ENCODE measurements around the gene KLHL29. TPM values are rescaled to one million over a fixed set of nuclear protein-coding genes. Genes with fewer than 3 reads are reported as not detected.

KLHL29 gene
- total and polyA plus RNA-seq, 4 experiments from 2014 or later = 0.24 to 2.4 (median 1.9) TPM; not detected in 1

- H3K9me3 ChIP-seq (ENCODE audit: control insufficient read depth in 1 of 2, low read length in 2 of 2) = no peaks in the 10 kb centered on the region
- ChIA-PET POLR2A (ENCODE audit: partially characterized antibody) (no interaction called here), CTCF (ENCODE audit: partially characterized antibody) (no interaction called here)
- no peaks in the 10 kb centered on the region for H3K4me1 ChIP-seq (ENCODE audit: insufficient read depth, low read length)
- H3K4me3 ChIP-seq (ENCODE audit: low read length in 2 of 2) = no peak overlapping the region
- Mint-ChIP-seq H3K9me3 (no peaks in the 10 kb centered on the region), H3K27me3 (peaks cover 0 to 2% of the 10 kb centered on the region in 2 donors), H3K4me1 (no peaks in the 10 kb centered on the region), H3K27ac (no peak overlapping the region), H3K36me3 (no peaks in the 10 kb centered on the region), H3K4me3 (no peak overlapping the region)
- DNase-seq = no peak
- intact Hi-C loops (cut with micrococcal nuclease) = no loop called here
- H3K36me3 ChIP-seq (ENCODE audit: insufficient read depth, low read length) = no peaks in the 10 kb centered on the region
- H3K27ac ChIP-seq (ENCODE audit: low read depth, low read length) = no peak overlapping the region
- H3K27me3 ChIP-seq (ENCODE audit: insufficient read depth, low read length) = no peaks in the 10 kb centered on the region
Measured at GRCh38 chr2:23503097-23503496, 118.1 kb downstream of the KLHL29 start.

GRCh38 chr2:23503682-23504081 lies 118.7 kb downstream of the KLHL29 start:
- Mint-ChIP-seq H3K27me3 (peaks cover 0 to 2% of the 10 kb centered on the region in 2 donors), H3K9me3 (no peaks in the 10 kb centered on the region), H3K4me1 (no peaks in the 10 kb centered on the region), H3K27ac (no peak overlapping the region), H3K4me3 (no peak overlapping the region), H3K36me3 (no peaks in the 10 kb centered on the region)
- intact Hi-C loops (cut with micrococcal nuclease) = no loop called here
- no peaks in the 10 kb centered on the region for H3K36me3 ChIP-seq (ENCODE audit: insufficient read depth, low read length)
- H3K4me3 ChIP-seq (ENCODE audit: low read length in 2 of 2) = no peak overlapping the region
- no peaks in the 10 kb centered on the region for H3K9me3 ChIP-seq (ENCODE audit: control insufficient read depth in 1 of 2, low read length in 2 of 2)
- no peak for DNase-seq
- H3K4me1 ChIP-seq (ENCODE audit: insufficient read depth, low read length) = no peaks in the 10 kb centered on the region
- H3K27ac ChIP-seq (ENCODE audit: low read depth, low read length) = no peak overlapping the region
- H3K27me3 ChIP-seq (ENCODE audit: insufficient read depth, low read length) = no peaks in the 10 kb centered on the region
- CTCF ChIA-PET (ENCODE audit: partially characterized antibody) = no interaction called here
- POLR2A ChIA-PET (ENCODE audit: partially characterized antibody) = no interaction called here

- Histone ChIP-seq H3K27me3 (ENCODE audit: insufficient read depth, low read length) (no peaks in the 10 kb centered on the region), H3K36me3 (ENCODE audit: insufficient read depth, low read length) (no peaks in the 10 kb centered on the region), H3K9me3 (ENCODE audit: control insufficient read depth in 1 of 2, low read length in 2 of 2) (no peaks in the 10 kb centered on the region), H3K4me3 (ENCODE audit: low read length in 2 of 2) (no peak overlapping the region), H3K27ac (ENCODE audit: low read depth, low read length) (no peak overlapping the region), H3K4me1 (ENCODE audit: insufficient read depth, low read length) (no peaks in the 10 kb centered on the region)
- H3K4me3 Mint-ChIP-seq = no peak overlapping the region
- no peaks in the 10 kb centered on the region for H3K4me1 Mint-ChIP-seq
- DNase-seq = no peak
- H3K27ac Mint-ChIP-seq = no peak overlapping the region
- intact Hi-C loops (cut with micrococcal nuclease) = no loop called here
- H3K36me3 Mint-ChIP-seq = no peaks in the 10 kb centered on the region
- H3K27me3 Mint-ChIP-seq = peaks cover 0 to 2% of the 10 kb centered on the region in 2 donors
- ChIA-PET CTCF (ENCODE audit: partially characterized antibody) (no interaction called here), POLR2A (ENCODE audit: partially characterized antibody) (no interaction called here)
- no peaks in the 10 kb centered on the region for H3K9me3 Mint-ChIP-seq
Measured at GRCh38 chr2:23504591-23504990, 119.6 kb downstream of the KLHL29 start.

GRCh38 chr2:23505218-23505983 lies 120.4 kb downstream of the KLHL29 start:
- no peak for DNase-seq
- Mint-ChIP-seq H3K27me3 (peaks cover 0 to 2% of the 10 kb centered on the region in 2 donors), H3K36me3 (no peaks in the 10 kb centered on the region), H3K9me3 (no peaks in the 10 kb centered on the region), H3K4me1 (no peaks in the 10 kb centered on the region), H3K4me3 (no peak overlapping the region), H3K27ac (no peak overlapping the region)
- ChIA-PET CTCF (ENCODE audit: partially characterized antibody) (no interaction called here), POLR2A (ENCODE audit: partially characterized antibody) (no interaction called here)
- H3K4me1 ChIP-seq (ENCODE audit: insufficient read depth, low read length) = no peaks in the 10 kb centered on the region
- H3K27ac ChIP-seq (ENCODE audit: low read depth, low read length) = no peak overlapping the region
- no peak overlapping the region for H3K4me3 ChIP-seq (ENCODE audit: low read length in 2 of 2)
- H3K36me3 ChIP-seq (ENCODE audit: insufficient read depth, low read length) = no peaks in the 10 kb centered on the region
- intact Hi-C loops (cut with micrococcal nuclease) = no loop called here
- no peaks in the 10 kb centered on the region for H3K27me3 ChIP-seq (ENCODE audit: insufficient read depth, low read length)
- H3K9me3 ChIP-seq (ENCODE audit: control insufficient read depth in 1 of 2, low read length in 2 of 2) = no peaks in the 10 kb centered on the region

- Mint-ChIP-seq H3K4me3 (no peak overlapping the region), H3K36me3 (no peaks in the 10 kb centered on the region), H3K9me3 (no peaks in the 10 kb centered on the region), H3K4me1 (no peaks in the 10 kb centered on the region), H3K27me3 (peaks cover 0 to 2% of the 10 kb centered on the region in 2 donors), H3K27ac (no peak overlapping the region)
- CTCF ChIA-PET (ENCODE audit: partially characterized antibody) = no interaction called here
- H3K36me3 ChIP-seq (ENCODE audit: insufficient read depth, low read length) = no peaks in the 10 kb centered on the region
- H3K27me3 ChIP-seq (ENCODE audit: insufficient read depth, low read length) = no peaks in the 10 kb centered on the region
- no peaks in the 10 kb centered on the region for H3K4me1 ChIP-seq (ENCODE audit: insufficient read depth, low read length)
- intact Hi-C loops (cut with micrococcal nuclease) = no loop called here
- H3K9me3 ChIP-seq (ENCODE audit: control insufficient read depth in 1 of 2, low read length in 2 of 2) = no peaks in the 10 kb centered on the region
- POLR2A ChIA-PET (ENCODE audit: partially characterized antibody) = no interaction called here
- no peak for DNase-seq
- no peak overlapping the region for H3K27ac ChIP-seq (ENCODE audit: low read depth, low read length)
- no peak overlapping the region for H3K4me3 ChIP-seq (ENCODE audit: low read length in 2 of 2)
Measured at GRCh38 chr2:23505984-23506380, 121.0 kb downstream of the KLHL29 start.

GRCh38 chr2:23506531-23507266 lies 121.7 kb downstream of the KLHL29 start:
- Mint-ChIP-seq H3K27ac (no peak overlapping the region), H3K27me3 (peaks cover 0 to 2% of the 10 kb centered on the region in 2 donors), H3K36me3 (no peaks in the 10 kb centered on the region), H3K4me1 (no peaks in the 10 kb centered on the region), H3K4me3 (no peak overlapping the region), H3K9me3 (no peaks in the 10 kb centered on the region)
- H3K4me3 ChIP-seq (ENCODE audit: low read length in 2 of 2) = no peak overlapping the region
- H3K9me3 ChIP-seq (ENCODE audit: control insufficient read depth in 1 of 2, low read length in 2 of 2) = no peaks in the 10 kb centered on the region
- DNase-seq = no peak
- ChIA-PET CTCF (ENCODE audit: partially characterized antibody) (no interaction called here), POLR2A (ENCODE audit: partially characterized antibody) (no interaction called here)
- no peaks in the 10 kb centered on the region for H3K27me3 ChIP-seq (ENCODE audit: insufficient read depth, low read length)
- H3K36me3 ChIP-seq (ENCODE audit: insufficient read depth, low read length) = no peaks in the 10 kb centered on the region
- intact Hi-C loops (cut with micrococcal nuclease) = no loop called here
- H3K27ac ChIP-seq (ENCODE audit: low read depth, low read length) = no peak overlapping the region
- no peaks in the 10 kb centered on the region for H3K4me1 ChIP-seq (ENCODE audit: insufficient read depth, low read length)

GRCh38 chr2:23507267-23508065 lies 122.5 kb downstream of the KLHL29 start:
- no peaks in the 10 kb centered on the region for H3K9me3 Mint-ChIP-seq
- intact Hi-C loops (cut with micrococcal nuclease) = no loop called here
- H3K36me3 ChIP-seq (ENCODE audit: insufficient read depth, low read length) = no peaks in the 10 kb centered on the region
- H3K27ac Mint-ChIP-seq = no peak overlapping the region
- POLR2A ChIA-PET (ENCODE audit: partially characterized antibody) = no interaction called here
- no peaks in the 10 kb centered on the region for H3K36me3 Mint-ChIP-seq
- no peaks in the 10 kb centered on the region for H3K9me3 ChIP-seq (ENCODE audit: control insufficient read depth in 1 of 2, low read length in 2 of 2)
- no peak overlapping the region for H3K27ac ChIP-seq (ENCODE audit: low read depth, low read length)
- peaks cover 0 to 1% of the 10 kb centered on the region in 2 donors for H3K27me3 Mint-ChIP-seq
- H3K4me3 ChIP-seq (ENCODE audit: low read length in 2 of 2) = no peak overlapping the region
- CTCF ChIA-PET (ENCODE audit: partially characterized antibody) = no interaction called here
- no peaks in the 10 kb centered on the region for H3K4me1 ChIP-seq (ENCODE audit: insufficient read depth, low read length)
- no peak for DNase-seq
- H3K4me1 Mint-ChIP-seq = no peaks in the 10 kb centered on the region
- no peaks in the 10 kb centered on the region for H3K27me3 ChIP-seq (ENCODE audit: insufficient read depth, low read length)
- no peak overlapping the region for H3K4me3 Mint-ChIP-seq

All from CD4-positive, alpha-beta memory T cell (primary cell).